DND-41 (cell line): ENCODE data around the gene RTN4RL1.

ENCODE experiments used
- ATAC-seq: fragments of 200-7000 bp; cut with Tn5 transposase; 3 replicates; pipeline ENCODE4 v1.9.1; 2021; ENCODE audit warnings: low read depth; ENCODE audit not compliant: insufficient read depth
- DNase-seq: peaks from one replicate; pipeline ENCODE4 v3.0.0-alpha.2; 2020
- H2AFZ ChIP-seq: 2 replicates; pipeline ENCODE4 v1.6.0; 2012; ENCODE audit warnings: low read depth, low read length
- H3K27ac ChIP-seq: 2 replicates; pipeline ENCODE4 v1.5.1; 2012; ENCODE audit warnings: low read length, inconsistent platforms
- H3K27me3 ChIP-seq: fragments of 200-600 bp; sonication (generic); 2 replicates; pipeline ENCODE4 v1.6.0; 2012; ENCODE audit warnings: low read length, mild to moderate bottlenecking, inconsistent platforms; ENCODE audit not compliant: insufficient read depth, poor library complexity
- H3K36me3 ChIP-seq: 2 replicates; pipeline ENCODE4 v1.5.1; 2012; ENCODE audit warnings: low read length, inconsistent platforms; ENCODE audit not compliant: insufficient read depth
- H3K4me1 ChIP-seq: 2 replicates; pipeline ENCODE4 v1.5.1; 2012; ENCODE audit warnings: mild to moderate bottlenecking, low read length; ENCODE audit not compliant: insufficient read depth
- H3K4me2 ChIP-seq: 2 replicates; pipeline ENCODE4 v1.6.0; 2012; ENCODE audit warnings: mild to moderate bottlenecking, moderate library complexity, low read length, inconsistent platforms; ENCODE audit not compliant: insufficient read depth
- H3K4me3 ChIP-seq, 2 experiments: fragments of 200-600 bp in 1 of 2; shearing (Covaris generic) in 1 of 2; 2 replicates each; pipeline ENCODE4 v1.5.1; 2012 to 2016; ENCODE audit warnings: inconsistent platforms in 2 of 2, low read length in 2 of 2, mild to moderate bottlenecking in 2 of 2, low read depth in 1 of 2, moderate library complexity in 1 of 2
- H3K79me2 ChIP-seq: 2 replicates; pipeline ENCODE4 v1.6.0; 2012; ENCODE audit warnings: low read length, inconsistent platforms; ENCODE audit not compliant: insufficient read depth
- H3K9ac ChIP-seq: 2 replicates; pipeline ENCODE4 v1.6.0; 2012; ENCODE audit warnings: low read depth, mild to moderate bottlenecking, inconsistent platforms, low read length, moderate library complexity
- H3K9me3 ChIP-seq: 2 replicates; pipeline ENCODE4 v1.5.1; 2012; ENCODE audit warnings: low read length, moderate library complexity, mild to moderate bottlenecking, inconsistent platforms; ENCODE audit not compliant: insufficient read depth, severe bottlenecking
- H4K20me1 ChIP-seq: 2 replicates; pipeline ENCODE4 v1.6.0; 2012; ENCODE audit warnings: low read length; ENCODE audit not compliant: insufficient read depth
- EZH2 ChIP-seq: IDR thresholded peaks from 3 replicates; pipeline ENCODE4 v1.6.1; 2012; ENCODE audit warnings: borderline replicate concordance, low read depth, mild to moderate bottlenecking, moderate library complexity, low read length, inconsistent platforms; ENCODE audit not compliant: severe bottlenecking
- TF ChIP-seq, protein P1 (sequence below): IDR thresholded peaks from 2 replicates; pipeline ENCODE4 v1.5.1; 2012; ENCODE audit warnings: borderline replicate concordance, low read length, moderate library complexity, mild to moderate bottlenecking; ENCODE audit not compliant: poor library complexity, severe bottlenecking; ENCODE audit errors: extremely low read depth

Gene RTN4RL1

DNA sequence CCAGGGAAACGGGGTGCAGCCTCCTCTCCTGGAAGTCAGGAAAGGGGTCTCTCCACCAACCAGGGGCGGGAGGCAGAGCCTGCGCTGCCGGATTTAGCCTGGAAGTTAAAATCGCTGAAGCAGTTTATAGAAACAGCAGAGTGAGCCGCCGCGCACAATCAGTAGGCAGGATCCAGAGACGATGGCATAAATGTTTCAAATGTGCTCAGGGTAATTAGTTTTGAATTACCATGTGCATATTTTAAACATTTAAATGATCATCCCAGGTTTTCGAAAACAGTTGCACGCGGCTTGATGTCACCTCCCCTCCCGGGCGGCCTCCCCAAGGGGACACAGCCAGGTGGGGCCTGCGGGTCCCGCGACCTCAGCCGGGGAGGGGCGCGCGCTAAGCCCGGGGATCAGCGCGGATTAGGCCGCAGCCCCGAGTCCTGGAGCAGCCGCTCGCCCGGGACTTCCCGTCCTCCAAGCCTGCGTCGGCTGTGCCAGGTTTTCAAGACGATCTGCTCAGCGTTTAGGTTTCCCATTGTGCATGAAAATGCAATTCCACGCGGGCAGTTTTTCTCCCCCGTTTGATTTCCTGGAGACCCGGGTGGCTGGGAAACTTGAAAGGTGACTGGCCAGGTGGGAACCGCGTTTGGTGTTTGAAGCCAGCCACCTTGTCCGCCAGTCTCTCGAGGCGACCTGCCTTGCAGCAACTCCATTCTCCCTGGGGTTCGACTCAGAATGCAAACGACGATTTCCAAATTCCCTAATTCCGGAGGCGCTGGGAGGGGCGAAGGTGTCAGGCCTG lies 117.0 kb downstream of the RTN4RL1 start:
- no peak for DNase-seq
- Histone ChIP-seq H3K27me3 (peaks cover 18% of the 10 kb centered on the region), H3K4me3 (no peak overlapping the region), H3K79me2 (no peaks in the 10 kb centered on the region), H3K36me3 (no peaks in the 10 kb centered on the region), H3K4me1 (no peaks in the 10 kb centered on the region), H3K27ac (no peak overlapping the region), H4K20me1 (no peaks in the 10 kb centered on the region), H3K9ac (no peak overlapping the region), H3K4me2 (no peak overlapping the region), H2AFZ (no peak overlapping the region; the same call in 1 of the 2 replicates), H3K9me3 (no peaks in the 10 kb centered on the region)
- TF ChIP-seq, protein P1, sequence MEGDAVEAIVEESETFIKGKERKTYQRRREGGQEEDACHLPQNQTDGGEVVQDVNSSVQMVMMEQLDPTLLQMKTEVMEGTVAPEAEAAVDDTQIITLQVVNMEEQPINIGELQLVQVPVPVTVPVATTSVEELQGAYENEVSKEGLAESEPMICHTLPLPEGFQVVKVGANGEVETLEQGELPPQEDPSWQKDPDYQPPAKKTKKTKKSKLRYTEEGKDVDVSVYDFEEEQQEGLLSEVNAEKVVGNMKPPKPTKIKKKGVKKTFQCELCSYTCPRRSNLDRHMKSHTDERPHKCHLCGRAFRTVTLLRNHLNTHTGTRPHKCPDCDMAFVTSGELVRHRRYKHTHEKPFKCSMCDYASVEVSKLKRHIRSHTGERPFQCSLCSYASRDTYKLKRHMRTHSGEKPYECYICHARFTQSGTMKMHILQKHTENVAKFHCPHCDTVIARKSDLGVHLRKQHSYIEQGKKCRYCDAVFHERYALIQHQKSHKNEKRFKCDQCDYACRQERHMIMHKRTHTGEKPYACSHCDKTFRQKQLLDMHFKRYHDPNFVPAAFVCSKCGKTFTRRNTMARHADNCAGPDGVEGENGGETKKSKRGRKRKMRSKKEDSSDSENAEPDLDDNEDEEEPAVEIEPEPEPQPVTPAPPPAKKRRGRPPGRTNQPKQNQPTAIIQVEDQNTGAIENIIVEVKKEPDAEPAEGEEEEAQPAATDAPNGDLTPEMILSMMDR: no peak
- no peak for TF ChIP-seq EZH2
- ATAC-seq: no peak

DNA sequence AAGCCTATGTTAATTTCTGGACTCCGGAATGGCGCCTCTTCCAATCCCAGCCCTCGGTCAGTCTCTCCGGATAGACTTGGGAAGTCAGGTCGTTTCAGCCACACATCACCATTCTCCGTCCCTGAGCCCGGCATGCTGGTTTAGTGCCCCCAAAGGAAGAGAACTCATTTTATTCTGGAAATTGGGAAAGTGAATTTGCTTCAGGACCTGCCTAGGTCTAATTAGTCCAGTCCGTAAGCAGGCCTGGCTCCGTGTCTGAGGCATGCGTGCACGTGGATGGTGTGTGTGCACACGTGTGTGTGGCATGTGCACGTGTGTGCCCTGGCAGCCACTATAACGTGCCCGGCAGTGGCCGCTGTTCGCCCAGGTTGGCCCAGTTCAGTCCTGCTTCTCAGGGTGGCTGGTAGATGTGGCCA lies 117.9 kb downstream of the RTN4RL1 start:
- Histone ChIP-seq H3K27ac (no peak overlapping the region), H4K20me1 (no peaks in the 10 kb centered on the region), H3K27me3 (peaks cover 18% of the 10 kb centered on the region), H3K4me3 (no peak overlapping the region), H3K36me3 (no peaks in the 10 kb centered on the region), H3K9me3 (no peaks in the 10 kb centered on the region), H3K4me1 (no peaks in the 10 kb centered on the region), H3K9ac (no peak overlapping the region), H3K4me2 (no peak overlapping the region), H2AFZ (no peak overlapping the region), H3K79me2 (no peaks in the 10 kb centered on the region)
- DNase-seq (no peak), ATAC-seq (no peak)
- no peak for TF ChIP-seq EZH2
- TF ChIP-seq, protein P1: no peak

DNA sequence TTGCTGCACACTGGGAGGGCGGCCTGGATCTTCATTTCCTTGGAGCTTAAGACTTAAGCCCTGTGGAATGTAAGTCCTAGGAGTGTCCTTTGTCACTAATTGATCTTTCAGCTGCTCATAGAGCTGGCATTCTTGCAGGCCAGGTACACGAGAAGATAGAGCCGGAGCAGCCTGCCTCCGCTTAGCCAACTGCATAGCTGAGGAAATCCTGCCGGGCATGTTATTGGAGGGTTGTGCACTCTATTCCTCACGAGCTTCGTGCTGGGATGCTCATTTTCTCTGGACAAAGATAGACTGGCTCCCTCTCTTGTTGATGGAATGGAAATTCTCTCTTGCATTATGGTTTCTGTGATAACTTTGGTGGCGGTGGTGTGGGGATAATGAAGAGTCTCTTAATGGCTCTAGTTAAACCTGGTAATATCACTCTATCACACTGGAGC lies 118.5 kb downstream of the RTN4RL1 start:
- no peak overlapping the region for H3K4me2 ChIP-seq
- no peaks in the 10 kb centered on the region for H3K4me1 ChIP-seq
- H2AFZ ChIP-seq: no peak overlapping the region
- H4K20me1 ChIP-seq: no peaks in the 10 kb centered on the region
- peaks cover 18% of the 10 kb centered on the region for H3K27me3 ChIP-seq
- H3K4me3 ChIP-seq: no peak overlapping the region
- H3K9me3 ChIP-seq: no peaks in the 10 kb centered on the region
- no peaks in the 10 kb centered on the region for H3K36me3 ChIP-seq
- no peaks in the 10 kb centered on the region for H3K79me2 ChIP-seq
- ATAC-seq (no peak), DNase-seq (no peak)
- no peak for TF ChIP-seq EZH2
- TF ChIP-seq, protein P1: no peak
- no peak overlapping the region for H3K27ac ChIP-seq
- no peak overlapping the region for H3K9ac ChIP-seq
